Measurements from ENCODE around the gene TRIM69.

DNA sequence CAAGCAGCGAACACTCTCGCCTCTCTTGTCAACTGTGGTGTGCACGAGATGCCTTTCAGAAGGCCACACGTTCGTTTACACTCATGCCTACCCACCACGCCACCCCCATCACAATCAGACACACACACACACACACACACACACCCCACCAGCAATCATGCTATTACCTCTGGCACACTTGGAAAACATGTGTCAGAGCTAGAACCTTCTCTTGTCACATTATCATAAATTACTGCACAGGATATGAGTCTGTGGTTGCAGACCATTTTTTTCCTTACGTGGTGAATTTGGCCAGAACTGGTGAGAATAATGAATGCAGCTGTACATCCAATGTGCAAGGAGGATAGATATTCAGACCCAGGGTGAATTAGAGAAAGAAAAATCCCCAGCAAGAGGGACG, 52.4 kb downstream of the TRIM69 start:
- TF ChIP-seq CTCF (conservative IDR thresholded peaks at IDR 0.05 in 1 of 2, IDR thresholded peaks at IDR 0.05 in 1 of 2; ENCODE audit: low read depth in 1 of 2, low read length in 2 of 2) = no peak
- TF ChIP-seq EZH2 (IDR thresholded peaks at IDR 0.05; ENCODE audit: low read length, missing control alignments) = no peak

All from fibroblast of lung (primary cell).